Tibial artery (tissue), 4 donors: ENCODE results near the gene ZNF276.

Source experiments
- DNase-seq, 2 donors: peaks; one replicate each; pipeline ENCODE4 v3.0.0-alpha.2; 2019
- H3K27ac ChIP-seq, 2 donors: fragments of 200-600 bp; sonication (generic) in 1 of 2; 1 replicate in 1 of 2; 2 replicates in 1 of 2; pipeline ENCODE4 v1.5.1; 2018 to 2019; ENCODE audit warnings: mild to moderate bottlenecking in 1 of 2
- H3K27me3 ChIP-seq, 2 donors: fragments of 200-600 bp; sonication (generic) in 1 of 2; one replicate each; pipeline versions ENCODE4 v1.5.1 to v1.6.0; 2016 to 2019
- H3K36me3 ChIP-seq, 3 donors: fragments of 200-600 bp; sonication (generic) in 2 of 3; one replicate each; pipeline ENCODE4 v1.5.1; 2016 to 2019; ENCODE audit warnings: mild to moderate bottlenecking in 2 of 3
- H3K4me1 ChIP-seq, 4 donors: fragments of 200-600 bp; sonication (generic) in 2 of 4; 1 replicate in 3 of 4; 2 replicates in 1 of 4; pipeline ENCODE4 v1.5.1; 2016 to 2019
- H3K4me3 ChIP-seq, 2 donors: fragments of 200-600 bp; sonication (generic) in 1 of 2; 1 replicate in 1 of 2; 2 replicates in 1 of 2; pipeline ENCODE4 v1.5.1; 2018 to 2019; ENCODE audit warnings: mild to moderate bottlenecking in 2 of 2
- H3K9me3 ChIP-seq, 3 donors: fragments of 200-600 bp; sonication (generic) in 1 of 3; one replicate each; pipeline ENCODE4 v1.5.1; 2016 to 2019
- CTCF ChIP-seq, 2 experiments: fragments of 200-600 bp in 1 of 2; fragments of 450-650 bp in 1 of 2; IDR thresholded peaks; one replicate each; pipeline ENCODE4 v1.5.1; 2017 to 2019; ENCODE audit warnings: antibody characterized with exemption in 2 of 2, mild to moderate bottlenecking in 1 of 2, moderate library complexity in 1 of 2
- intact Hi-C: fragments of 100-400 bp; cut with DNase I; formaldehyde crosslinking; loops from one replicate; pipeline ENCODE4 v1.15.0; 2023; ENCODE audit warnings: low total_unique reads

ZNF276 gene

GRCh38 chr16:89695086-89695874, 26.1 kb upstream of the ZNF276 start:
- no peak for TF ChIP-seq CTCF (IDR thresholded peaks at IDR 0.05)
- H3K36me3 ChIP-seq: peaks cover 4 to 76% (median 41%) of the 10 kb centered on the region in 3 donors
- no peaks in the 10 kb centered on the region for H3K9me3 ChIP-seq
- H3K4me3 ChIP-seq: no peak overlapping the region
- DNase-seq: no peak
- no peaks in the 10 kb centered on the region for H3K27me3 ChIP-seq
- intact Hi-C loops: no loop called here
- no peak overlapping the region for H3K27ac ChIP-seq
- H3K4me1 ChIP-seq: peaks cover 1 to 8% (median 7%) of the 10 kb centered on the region in 4 donors

- H3K36me3 ChIP-seq: peaks cover 4 to 68% (median 34%) of the 10 kb centered on the region in 3 donors
- no peak for DNase-seq
Observed at GRCh38 chr16:89695875-89696669, 25.3 kb upstream of the ZNF276 start.

GRCh38 chr16:89696670-89697128, 24.6 kb upstream of the ZNF276 start:
- Histone ChIP-seq H3K27me3 (no peaks in the 10 kb centered on the region), H3K36me3 (peaks cover 0 to 62% (median 28%) of the 10 kb centered on the region in 3 donors), H3K4me1 (peaks cover 7 to 22% (median 19%) of the 10 kb centered on the region in 4 donors), H3K27ac (no peak overlapping the region), H3K4me3 (no peak overlapping the region), H3K9me3 (no peaks in the 10 kb centered on the region)
- DNase-seq: no peak
- no peak for TF ChIP-seq CTCF (IDR thresholded peaks at IDR 0.05)
- intact Hi-C loops: no loop called here

More at GRCh38 chr16:89695875-89696669, 25.3 kb upstream of the ZNF276 start:
- H3K4me1 ChIP-seq: peaks cover 7 to 16% (median 14%) of the 10 kb centered on the region in 4 donors
- H3K9me3 ChIP-seq: no peaks in the 10 kb centered on the region
- no peak overlapping the region for H3K27ac ChIP-seq
- no peak overlapping the region for H3K4me3 ChIP-seq
- intact Hi-C loops: no loop called here
- H3K27me3 ChIP-seq: no peaks in the 10 kb centered on the region
- TF ChIP-seq CTCF (IDR thresholded peaks at IDR 0.05): no peak

- Histone ChIP-seq H3K36me3 (peaks cover 0 to 57% (median 24%) of the 10 kb centered on the region in 3 donors), H3K27ac (no peak overlapping the region)
Observed at GRCh38 chr16:89697161-89697615, 24.1 kb upstream of the ZNF276 start.

More at GRCh38 chr16:89697161-89697615, 24.1 kb upstream of the ZNF276 start:
- Histone ChIP-seq H3K4me1 (peaks cover 7 to 27% (median 24%) of the 10 kb centered on the region in 4 donors), H3K9me3 (no peaks in the 10 kb centered on the region), H3K27me3 (no peaks in the 10 kb centered on the region), H3K4me3 (no peak overlapping the region)
- intact Hi-C loops: no loop called here
- no peak for DNase-seq
- TF ChIP-seq CTCF (IDR thresholded peaks at IDR 0.05): no peak
